Right cardiac atrium (tissue), 5 donors: ENCODE data around the gene SLC6A3. TPM values are rescaled to one million over a fixed set of nuclear protein-coding genes. Genes with fewer than 3 reads are reported as not detected.

Experiments
- ATAC-seq, 2 donors: fragments of 200-7000 bp; cut with Tn5 transposase; one replicate each; pipeline versions ENCODE4 v1.8.0 to v1.9.1; 2020; ENCODE audit warnings: moderate library complexity in 2 of 2, mild to moderate bottlenecking in 1 of 2
- DNase-seq, 3 donors: peaks; one replicate each; pipeline ENCODE4 v3.0.0-alpha.2; 2020
- H3K27ac ChIP-seq: one replicate; pipeline ENCODE4 v1.5.1; 2013; ENCODE audit warnings: mild to moderate bottlenecking, low read length, control low read depth, moderate library complexity
- H3K27me3 ChIP-seq: one replicate; pipeline ENCODE4 v1.6.1; 2013; ENCODE audit not compliant: control insufficient read depth, insufficient read depth
- H3K4me1 ChIP-seq: one replicate; pipeline ENCODE4 v1.6.1; 2013; ENCODE audit warnings: low read length; ENCODE audit not compliant: control insufficient read depth, insufficient read depth
- H3K4me3 ChIP-seq: one replicate; pipeline ENCODE4 v1.5.1; 2013; ENCODE audit warnings: low read length, control low read depth
- H3K9me3 ChIP-seq: one replicate; pipeline ENCODE4 v1.6.1; 2013; ENCODE audit warnings: low read length; ENCODE audit not compliant: control insufficient read depth
- WGBS: extraction: QIAGEN DNeasy Blood & Tissue Kit; methylation state at CpG from one replicate; pipeline ENCODE4 v1.1.7; 2013; 5-methylcytosine and 5-hydroxymethylcytosine counted together
- intact Hi-C, 4 donors: fragments of 100-400 bp; cut with DNase I; formaldehyde crosslinking; loops; one replicate each; pipeline versions ENCODE4 v1.11.0 to v1.14.0; 2022 to 2023
- polyA plus RNA-seq: library from polyadenylated mRNA; stranded (reverse); fragments of 200-250 nt; gene quantifications from one replicate; pipeline ENCODE4 v1.2.3, GENCODE V29; 2013
- total RNA-seq, 4 donors: library from RNA; stranded (reverse); fragmentation: NEBNext Ultra II Directional; extraction: Animal tissue kit (Norgen Biotek cat#: 25700); gene quantifications; one replicate each; pipeline ENCODE4 v1.2.1, GENCODE V29; 2021
- donor health status: healthy with polysubstance abuse.
- donor health status: DM: no; HTN: yes; CAD: no.
- donor health status: DM: no; HTN: no; CAD: no.
- donor health status: DM: no; HTN: yes; CAD: no; lungs with severe emphysema.
- donor health status: DM: yes; HTN: yes; CAD: no.

Gene SLC6A3
- total and polyA plus RNA-seq, 5 donors: not detected

GRCh38 chr5:1352231-1353219 is 92.7 kb downstream of the SLC6A3 start:
- ATAC-seq (peak in 1 of 2 donors; percentile 31), DNase-seq (peak in 1 of 3 donors; percentile 13)
- H3K9me3 ChIP-seq: no peaks in the 10 kb centered on the region
- no peaks in the 10 kb centered on the region for H3K27me3 ChIP-seq
- no peaks in the 10 kb centered on the region for H3K4me1 ChIP-seq
- WGBS: 67% methylated on average over 10 of the region's 10 CpGs
- H3K4me3 ChIP-seq: no peak overlapping the region
- H3K27ac ChIP-seq: no peak overlapping the region
- intact Hi-C loops: no loop called here

- no peak for ATAC-seq
- no peaks in the 10 kb centered on the region for H3K27me3 ChIP-seq
- no peak overlapping the region for H3K27ac ChIP-seq
- no peaks in the 10 kb centered on the region for H3K4me1 ChIP-seq
- no peak overlapping the region for H3K4me3 ChIP-seq
- no peak for DNase-seq
- intact Hi-C loops: no loop called here
- no peaks in the 10 kb centered on the region for H3K9me3 ChIP-seq
- 79% methylated on average over 4 of the region's 4 CpGs for WGBS
These were observed 94.1 kb downstream of the SLC6A3 start for GRCh38 chr5:1351156-1351555.

- WGBS: 38% methylated on average over 12 of the region's 12 CpGs
- ATAC-seq: no peak
- Histone ChIP-seq H3K9me3 (no peaks in the 10 kb centered on the region), H3K4me1 (no peaks in the 10 kb centered on the region), H3K27ac (no peak overlapping the region), H3K4me3 (no peak overlapping the region), H3K27me3 (no peaks in the 10 kb centered on the region)
- intact Hi-C loops: no loop called here
- peak in 1 of 3 donors; percentile 33 for DNase-seq
These were observed 96.0 kb downstream of the SLC6A3 start for GRCh38 chr5:1349246-1349645.

- intact Hi-C loops: no loop called here
- WGBS: 53% methylated on average over 1 of the region's 1 CpG
These were observed 96.3 kb downstream of the SLC6A3 start for GRCh38 chr5:1348986-1349245.

GRCh38 chr5:1347571-1347970 is 97.7 kb downstream of the SLC6A3 start:
- Histone ChIP-seq H3K4me1 (no peaks in the 10 kb centered on the region), H3K4me3 (no peak overlapping the region), H3K9me3 (no peaks in the 10 kb centered on the region), H3K27me3 (no peaks in the 10 kb centered on the region), H3K27ac (no peak overlapping the region)
- intact Hi-C loops: no loop called here
- 51% methylated on average over 10 of the region's 10 CpGs for WGBS
- no peak for DNase-seq
- no peak for ATAC-seq

More at GRCh38 chr5:1348986-1349245, 96.3 kb downstream of the SLC6A3 start:
- no peaks in the 10 kb centered on the region for H3K9me3 ChIP-seq
- ATAC-seq (no peak), DNase-seq (no peak)
- no peaks in the 10 kb centered on the region for H3K27me3 ChIP-seq
- no peak overlapping the region for H3K27ac ChIP-seq
- H3K4me3 ChIP-seq: no peak overlapping the region
- H3K4me1 ChIP-seq: no peaks in the 10 kb centered on the region

- Histone ChIP-seq H3K9me3 (no peaks in the 10 kb centered on the region), H3K27ac (no peak overlapping the region), H3K4me3 (no peak overlapping the region), H3K4me1 (no peaks in the 10 kb centered on the region), H3K27me3 (no peaks in the 10 kb centered on the region)
- DNase-seq (no peak), ATAC-seq (no peak)
- 87% methylated on average over 21 of the region's 21 CpGs for WGBS
- intact Hi-C loops: no loop called here
These were observed 98.4 kb downstream of the SLC6A3 start for GRCh38 chr5:1346627-1347440.

GRCh38 chr5:1345876-1346626 is 99.2 kb downstream of the SLC6A3 start:
- H3K27ac ChIP-seq: no peak overlapping the region
- no peaks in the 10 kb centered on the region for H3K4me1 ChIP-seq
- ATAC-seq: peak in 1 of 2 donors; percentile 2
- intact Hi-C loops: no loop called here
- WGBS: 78% methylated on average over 27 of the region's 27 CpGs
- no peaks in the 10 kb centered on the region for H3K9me3 ChIP-seq
- H3K4me3 ChIP-seq: peak overlapping the region; percentile 96
- no peaks in the 10 kb centered on the region for H3K27me3 ChIP-seq
- DNase-seq: no peak

GRCh38 chr5:1344975-1345838 is 100.0 kb downstream of the SLC6A3 start, which contains the start of gene CLPTM1L:
TSS of gene CLPTM1L (minus strand) at chr5:1345099. CDS start at chr5:1344841, 258 bp downstream.
- ATAC-seq (peak; percentile 96), DNase-seq (peak; percentile 88 to 96 (median 95))
- H3K9me3 ChIP-seq: no peaks in the 10 kb centered on the region
- H3K27ac ChIP-seq: peak within 1 kb of the TSS; percentile 92
- H3K4me1 ChIP-seq: no peaks in the 10 kb centered on the region
- 1% methylated on average over 87 of the region's 87 CpGs for WGBS
- H3K4me3 ChIP-seq: peak within 1 kb of the TSS; percentile 96
- intact Hi-C loops: no loop called here
- no peaks in the 10 kb centered on the region for H3K27me3 ChIP-seq

GRCh38 chr5:1343931-1344901 is 101.0 kb downstream of the SLC6A3 start:
- peak in 1 of 3 donors; percentile 74 for DNase-seq
- Histone ChIP-seq H3K4me3 (peak overlapping the region; percentile 96), H3K4me1 (no peaks in the 10 kb centered on the region), H3K27ac (peak overlapping the region; percentile 28), H3K27me3 (no peaks in the 10 kb centered on the region), H3K9me3 (no peaks in the 10 kb centered on the region)
- WGBS: 6% methylated on average over 61 of the region's 61 CpGs
- peak in 1 of 2 donors; percentile 2 for ATAC-seq
- intact Hi-C loops: no loop called here
